HG03575 (cell line): ENCODE measurements around the gene SLC9A2.

Source experiments
- ATAC-seq: cut with Tn5 transposase; IDR thresholded peaks from one replicate; pipeline ENCODE4 v1.9.1; 2021; ENCODE audit not compliant: unreplicated experiment, insufficient number of reproducible peaks, low FRiP score; ENCODE audit errors: extremely low read depth

Gene SLC9A2, protein sequence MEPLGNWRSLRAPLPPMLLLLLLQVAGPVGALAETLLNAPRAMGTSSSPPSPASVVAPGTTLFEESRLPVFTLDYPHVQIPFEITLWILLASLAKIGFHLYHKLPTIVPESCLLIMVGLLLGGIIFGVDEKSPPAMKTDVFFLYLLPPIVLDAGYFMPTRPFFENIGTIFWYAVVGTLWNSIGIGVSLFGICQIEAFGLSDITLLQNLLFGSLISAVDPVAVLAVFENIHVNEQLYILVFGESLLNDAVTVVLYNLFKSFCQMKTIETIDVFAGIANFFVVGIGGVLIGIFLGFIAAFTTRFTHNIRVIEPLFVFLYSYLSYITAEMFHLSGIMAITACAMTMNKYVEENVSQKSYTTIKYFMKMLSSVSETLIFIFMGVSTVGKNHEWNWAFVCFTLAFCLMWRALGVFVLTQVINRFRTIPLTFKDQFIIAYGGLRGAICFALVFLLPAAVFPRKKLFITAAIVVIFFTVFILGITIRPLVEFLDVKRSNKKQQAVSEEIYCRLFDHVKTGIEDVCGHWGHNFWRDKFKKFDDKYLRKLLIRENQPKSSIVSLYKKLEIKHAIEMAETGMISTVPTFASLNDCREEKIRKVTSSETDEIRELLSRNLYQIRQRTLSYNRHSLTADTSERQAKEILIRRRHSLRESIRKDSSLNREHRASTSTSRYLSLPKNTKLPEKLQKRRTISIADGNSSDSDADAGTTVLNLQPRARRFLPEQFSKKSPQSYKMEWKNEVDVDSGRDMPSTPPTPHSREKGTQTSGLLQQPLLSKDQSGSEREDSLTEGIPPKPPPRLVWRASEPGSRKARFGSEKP

DNA sequence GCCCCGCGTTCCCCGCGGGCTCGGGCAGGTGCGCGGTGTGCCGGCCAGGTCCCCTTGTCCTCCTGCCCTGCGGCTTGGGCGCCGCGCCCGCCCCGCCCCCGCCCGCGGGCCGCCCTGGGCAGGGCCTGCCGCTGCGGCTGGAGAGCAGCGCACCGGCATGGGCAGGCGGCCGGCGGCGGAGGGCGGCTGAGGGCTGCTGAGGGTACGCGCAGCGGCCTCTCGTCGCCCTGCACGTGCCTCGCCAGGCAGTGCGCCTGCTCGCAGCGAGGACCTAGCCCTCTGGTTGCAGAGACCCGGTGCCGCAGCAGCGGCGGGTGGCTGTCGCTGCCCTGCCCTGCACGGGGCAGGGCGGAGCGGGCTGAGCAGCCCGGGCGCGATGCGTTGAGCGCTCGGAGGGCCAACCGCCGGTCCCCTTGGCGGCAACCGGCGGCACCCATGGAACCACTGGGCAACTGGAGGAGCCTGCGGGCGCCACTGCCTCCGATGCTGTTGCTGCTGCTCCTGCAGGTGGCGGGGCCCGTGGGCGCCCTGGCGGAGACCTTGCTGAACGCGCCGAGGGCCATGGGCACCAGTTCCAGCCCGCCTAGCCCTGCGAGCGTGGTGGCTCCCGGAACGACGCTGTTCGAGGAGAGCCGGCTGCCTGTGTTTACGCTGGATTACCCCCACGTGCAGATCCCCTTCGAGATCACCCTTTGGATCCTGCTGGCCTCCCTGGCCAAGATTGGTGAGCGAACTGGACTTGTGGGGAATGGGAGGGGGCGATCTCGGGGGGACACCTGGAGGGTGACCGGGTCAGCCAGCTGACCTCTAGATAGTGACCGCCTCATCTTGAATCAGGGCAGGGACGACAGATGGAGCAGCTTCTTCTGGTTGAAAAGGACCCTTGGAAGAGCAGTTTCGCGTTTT, at the start of gene SLC9A2:
Gene SLC9A2 (plus strand): TSS at position 140 of the 906 bp plus-strand sequence. CDS start 296 bp downstream, at position 436.
- no peak for ATAC-seq

DNA sequence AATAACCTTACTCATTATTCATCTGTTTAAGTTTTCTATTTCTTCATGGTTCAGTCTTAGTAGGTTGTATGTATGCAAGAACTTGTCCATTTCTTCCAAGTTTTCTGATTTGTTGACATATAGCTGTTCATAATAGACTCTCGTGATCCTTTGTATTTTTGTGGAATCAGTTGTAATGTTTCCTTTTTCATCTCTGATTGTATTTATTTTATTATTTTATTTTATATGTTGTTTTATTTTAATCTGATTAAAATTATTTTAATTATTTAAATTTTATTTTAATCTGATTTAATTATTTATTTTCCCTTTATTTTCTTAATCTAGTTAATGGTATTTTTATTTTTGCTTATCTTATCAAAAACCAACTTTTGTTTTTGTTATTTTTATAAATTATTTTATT, 43.5 kb upstream of the SLC9A2 start:
- no peak for ATAC-seq

DNA sequence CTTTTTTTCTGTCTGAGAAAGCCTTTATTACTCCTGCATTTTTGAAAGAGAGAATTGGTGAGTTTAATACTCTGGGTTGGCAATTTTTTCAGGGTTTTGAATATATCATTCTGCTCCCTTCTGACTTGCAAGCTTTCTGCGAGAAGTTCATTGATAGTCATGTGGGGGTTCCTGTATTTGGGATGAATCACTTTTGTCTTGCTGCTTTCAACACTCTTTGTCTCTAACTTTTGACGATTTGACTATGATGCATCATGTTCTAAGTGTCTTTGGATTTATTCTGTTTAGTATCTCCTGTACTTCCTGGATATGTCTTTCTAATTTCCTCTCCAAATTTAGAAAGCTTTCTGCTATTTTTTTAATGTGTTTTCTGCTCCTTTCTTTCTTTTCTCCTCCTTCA, 41.0 kb upstream of the SLC9A2 start:
- no peak for ATAC-seq

DNA sequence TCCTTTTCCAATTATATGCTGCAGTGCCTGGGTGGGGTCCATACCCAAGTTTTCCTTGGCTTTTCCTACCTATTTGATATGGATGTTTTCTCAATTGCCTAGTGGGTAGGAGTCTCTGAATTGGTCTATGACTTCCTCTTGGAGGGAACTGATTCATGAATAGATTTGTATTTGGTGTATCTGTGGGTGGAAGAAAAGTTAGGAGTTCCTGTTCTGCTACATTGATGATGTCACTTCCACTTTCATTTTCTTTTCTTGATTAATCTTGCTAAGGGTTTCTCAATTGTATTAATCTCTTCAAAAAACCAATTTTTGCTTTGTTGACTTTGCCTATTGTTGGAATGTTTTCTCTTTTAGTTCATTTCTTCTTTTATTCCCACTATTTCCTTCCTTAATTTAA, 37.4 kb upstream of the SLC9A2 start:
- no peak for ATAC-seq

DNA sequence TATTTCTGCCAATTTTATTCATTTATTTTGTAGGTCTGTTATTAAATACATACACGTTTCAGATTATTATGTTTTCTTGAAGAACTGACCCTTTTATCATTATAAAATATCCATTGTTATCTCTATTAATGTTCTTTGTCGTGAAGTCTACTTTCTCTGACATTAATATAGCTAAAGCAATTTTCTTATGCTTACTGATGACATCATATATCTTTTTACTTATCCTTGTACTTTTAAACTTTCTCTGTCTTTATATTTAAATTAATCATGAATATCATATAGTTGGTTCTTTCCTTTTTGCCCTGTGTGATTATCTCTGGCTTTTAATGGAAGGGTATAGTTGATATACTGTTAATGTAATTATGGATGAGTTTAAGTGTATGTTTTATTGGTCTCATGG, 36.5 kb upstream of the SLC9A2 start:
- ATAC-seq: no peak

DNA sequence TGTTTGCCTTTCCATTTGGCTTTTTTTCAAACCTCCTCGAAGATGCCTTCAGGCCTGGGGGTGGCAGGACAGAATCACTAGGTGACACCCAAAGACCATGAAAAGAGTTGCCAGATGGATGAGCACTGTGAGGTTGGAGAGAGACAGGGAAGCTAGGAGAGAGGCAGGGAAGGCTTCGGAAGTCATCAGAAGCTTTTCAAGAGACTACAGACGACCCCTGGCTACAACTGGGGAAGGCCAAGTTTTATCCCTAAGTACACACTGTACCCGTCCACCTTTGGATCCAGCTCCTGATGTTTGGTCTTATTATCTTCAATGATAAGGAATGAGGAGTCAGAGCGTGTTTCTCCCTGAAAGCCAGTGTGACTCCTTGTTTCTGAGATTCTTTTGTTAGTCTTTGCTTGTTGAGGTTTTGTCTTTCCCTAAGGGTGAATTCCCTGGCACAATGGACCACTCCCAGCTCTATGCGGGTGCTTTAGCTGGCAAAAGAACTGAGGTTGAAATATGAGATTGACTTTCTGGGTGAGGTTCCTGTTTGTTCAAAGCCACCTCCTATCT, 33.4 kb upstream of the SLC9A2 start:
- ATAC-seq: no peak

DNA sequence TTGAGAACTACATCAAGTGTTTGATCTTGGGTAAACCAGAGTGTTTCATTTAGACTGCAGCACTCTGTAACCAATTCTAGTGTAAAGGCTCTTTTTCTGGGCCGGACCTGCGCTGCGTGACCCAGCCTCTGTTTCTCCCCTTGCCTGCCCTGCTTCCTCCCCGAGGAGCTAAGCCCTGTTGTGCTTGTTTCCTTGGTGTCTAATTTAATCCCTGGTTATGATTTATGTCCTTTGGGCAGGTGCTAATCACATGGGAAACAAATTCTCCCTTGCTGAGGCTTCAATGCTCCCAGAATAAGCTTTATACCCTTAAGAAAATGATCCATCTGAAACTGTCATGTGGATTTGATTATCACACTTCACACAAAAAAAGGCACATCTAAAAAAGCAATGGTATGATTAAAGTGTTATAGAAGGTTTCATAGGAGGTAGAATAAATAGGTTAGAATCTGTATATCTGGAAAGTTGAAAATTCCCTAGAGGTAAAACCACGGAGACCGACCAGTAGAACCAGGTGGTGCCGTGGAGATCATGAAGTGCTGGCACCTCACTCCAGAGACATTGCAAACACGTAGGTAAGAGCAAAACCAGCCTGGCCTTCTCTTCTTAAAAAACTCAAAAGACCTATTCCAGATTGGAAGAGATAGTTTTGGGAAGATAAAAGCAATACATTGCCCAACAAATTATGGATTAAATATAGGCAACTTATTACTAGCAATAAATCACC, 31.0 kb upstream of the SLC9A2 start:
- no peak for ATAC-seq

DNA sequence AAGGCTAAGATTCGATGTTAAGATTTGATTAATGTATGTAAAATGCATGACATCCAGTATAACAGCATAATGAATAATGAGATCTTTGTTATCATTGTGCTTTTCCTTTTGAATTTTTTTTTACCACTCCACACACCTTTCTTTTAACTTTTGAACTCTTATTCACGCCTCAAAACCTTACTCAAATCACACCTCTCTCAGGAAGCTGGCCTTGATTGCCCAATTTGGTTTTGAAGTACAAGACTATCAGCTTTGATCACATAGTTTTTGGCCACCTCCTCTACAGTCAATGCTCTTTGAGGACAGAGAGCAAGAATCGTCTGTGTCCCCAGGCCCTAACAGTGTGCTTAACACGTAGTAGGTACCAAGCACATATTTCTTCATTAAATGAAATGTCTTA, 29.9 kb upstream of the SLC9A2 start:
- no peak for ATAC-seq

DNA sequence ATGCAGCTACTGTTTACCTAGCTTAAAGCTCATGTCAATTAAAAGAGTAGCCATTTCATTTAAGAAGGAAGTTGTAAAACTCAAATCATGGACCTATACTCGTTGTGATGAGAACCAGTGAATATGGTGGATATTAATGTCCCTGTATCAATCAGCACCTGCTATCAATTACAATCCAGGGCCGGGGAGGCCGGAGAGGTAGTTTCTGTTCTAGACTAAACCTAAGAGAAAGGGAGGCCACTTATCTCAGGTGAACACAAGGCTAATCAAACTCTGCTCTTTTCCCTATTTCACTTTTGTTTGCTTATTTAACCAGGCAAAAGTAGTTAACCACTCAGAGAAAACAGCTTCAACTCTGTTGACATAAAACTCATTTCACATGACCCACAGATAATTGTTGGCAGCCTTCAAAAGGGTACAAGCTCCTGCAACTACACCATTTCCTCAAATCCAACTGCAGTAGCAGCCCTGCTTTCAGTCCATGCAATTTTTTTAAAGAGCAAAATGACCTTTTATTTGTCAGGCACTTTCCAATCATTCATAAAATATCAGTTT, 27.8 kb upstream of the SLC9A2 start:
- ATAC-seq: no peak

DNA sequence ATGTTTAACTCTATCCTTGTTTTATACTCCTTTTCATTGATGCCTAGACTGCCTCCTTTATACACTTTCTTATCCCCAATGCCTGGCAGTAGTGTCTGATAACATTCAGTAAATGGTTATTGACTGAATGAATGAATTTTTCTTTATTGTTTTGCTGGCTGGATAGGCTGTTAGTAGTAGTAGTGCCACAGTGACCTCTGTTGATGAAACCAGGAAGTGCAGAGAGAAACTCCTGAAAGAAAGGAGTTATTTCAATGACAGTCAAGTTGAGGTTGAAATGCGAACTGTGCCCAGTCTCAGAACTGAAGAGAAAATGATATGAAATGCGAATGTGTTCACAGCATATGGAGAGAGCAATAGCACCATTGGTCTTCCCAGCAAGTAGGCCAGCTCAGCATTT, 26.8 kb upstream of the SLC9A2 start:
- ATAC-seq: no peak

DNA sequence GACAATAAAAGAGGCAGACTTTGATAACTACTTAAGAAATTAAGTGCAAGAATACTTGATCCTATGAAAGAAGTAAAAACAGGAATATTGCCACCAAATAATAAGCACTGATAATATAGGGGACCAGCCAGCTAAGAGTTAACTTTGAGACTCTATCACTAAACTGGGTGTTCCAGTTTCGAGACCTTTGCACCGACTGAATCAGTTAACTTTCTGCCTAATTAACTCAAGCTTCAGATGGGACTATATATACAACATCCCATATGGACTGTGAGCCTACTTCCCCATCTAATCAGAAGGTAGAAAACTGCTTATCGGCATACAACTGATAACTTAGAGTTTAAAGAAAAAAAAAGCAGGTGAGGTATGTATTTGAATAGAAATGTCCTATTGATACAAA, 25.8 kb upstream of the SLC9A2 start:
- ATAC-seq: no peak

DNA sequence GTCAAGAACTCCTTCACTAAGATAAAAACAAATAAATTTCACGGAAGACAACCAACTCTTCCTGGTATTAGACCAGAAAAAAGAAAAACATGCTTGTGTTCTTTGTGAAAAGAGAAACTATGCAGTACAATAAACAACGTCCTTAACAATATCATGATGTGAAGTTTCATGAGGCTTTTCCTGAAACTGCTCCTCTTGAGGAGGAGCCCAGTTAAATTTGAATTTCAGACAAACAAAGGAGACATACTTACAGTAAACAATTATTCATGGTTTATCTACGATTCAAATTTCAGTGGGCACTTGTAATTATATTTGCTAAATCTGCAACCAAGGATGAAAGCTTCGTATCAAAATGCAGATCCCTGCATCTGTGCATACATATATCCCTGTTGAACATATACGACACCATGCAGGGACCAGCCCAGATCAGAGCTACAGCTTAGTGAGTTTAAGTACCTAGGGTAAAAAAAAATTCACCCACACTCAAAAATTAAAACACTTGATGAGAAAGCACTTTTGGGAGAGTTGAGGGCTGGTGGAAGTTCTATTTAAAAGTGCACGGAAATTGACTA, 24.8 kb upstream of the SLC9A2 start:
- no peak for ATAC-seq

DNA sequence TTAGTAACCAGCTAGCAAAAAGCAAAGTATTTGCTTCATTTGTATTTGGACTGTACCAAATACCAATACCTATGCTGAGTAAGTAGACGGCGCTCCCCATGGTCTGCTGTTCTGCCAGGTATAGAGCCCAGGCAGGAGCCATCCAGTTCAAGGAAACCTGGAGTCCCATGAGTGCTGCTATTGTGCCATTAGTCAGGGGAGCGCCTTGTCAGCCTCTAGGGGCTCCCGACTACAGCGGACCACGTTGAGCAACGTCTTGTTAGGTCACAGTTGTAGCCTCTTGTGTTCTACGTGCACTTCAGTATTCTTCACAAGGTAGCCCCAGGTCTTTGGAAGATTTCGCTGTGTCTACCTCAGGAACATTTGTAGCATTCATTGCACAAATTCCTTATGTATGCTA, 21.6 kb upstream of the SLC9A2 start:
- ATAC-seq: no peak

DNA sequence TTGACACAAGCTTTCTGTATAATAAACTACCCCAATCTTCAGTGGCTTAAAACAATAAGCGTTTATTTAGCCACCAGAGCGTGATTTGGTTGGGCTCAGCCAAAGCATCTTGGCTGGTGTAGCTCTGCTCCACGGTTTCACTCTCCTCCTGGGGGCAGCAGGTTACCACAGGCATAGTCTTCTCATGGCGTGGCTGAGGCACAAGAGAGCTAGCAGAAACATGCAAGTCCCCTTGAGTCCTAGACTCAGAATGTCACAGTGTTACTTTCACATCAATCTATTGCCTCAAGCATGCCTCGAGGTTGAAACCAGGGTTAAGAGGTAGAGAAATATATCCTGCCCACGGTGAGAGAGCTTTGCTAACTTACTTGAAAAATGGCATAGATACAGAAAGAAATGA, 19.9 kb upstream of the SLC9A2 start:
- ATAC-seq: no peak

DNA sequence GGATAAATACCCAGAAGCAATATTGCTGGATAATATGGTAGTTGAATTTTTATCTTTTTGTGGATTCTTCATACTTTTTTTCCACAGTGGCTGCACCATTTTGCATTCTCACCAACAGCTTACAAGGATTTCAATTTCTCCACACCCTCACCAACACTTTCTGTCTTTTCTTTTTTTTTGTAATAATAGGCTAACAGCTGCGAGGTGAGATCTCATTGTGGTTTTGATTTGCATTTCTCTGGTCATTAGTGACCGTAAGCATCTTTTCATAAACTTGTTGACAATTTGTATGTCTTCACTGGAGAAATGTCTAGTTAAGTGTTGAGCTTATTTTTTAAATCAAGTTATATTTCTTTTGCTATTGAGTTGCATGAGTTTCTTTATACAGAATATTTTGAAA, 17.6 kb upstream of the SLC9A2 start:
- no peak for ATAC-seq

DNA sequence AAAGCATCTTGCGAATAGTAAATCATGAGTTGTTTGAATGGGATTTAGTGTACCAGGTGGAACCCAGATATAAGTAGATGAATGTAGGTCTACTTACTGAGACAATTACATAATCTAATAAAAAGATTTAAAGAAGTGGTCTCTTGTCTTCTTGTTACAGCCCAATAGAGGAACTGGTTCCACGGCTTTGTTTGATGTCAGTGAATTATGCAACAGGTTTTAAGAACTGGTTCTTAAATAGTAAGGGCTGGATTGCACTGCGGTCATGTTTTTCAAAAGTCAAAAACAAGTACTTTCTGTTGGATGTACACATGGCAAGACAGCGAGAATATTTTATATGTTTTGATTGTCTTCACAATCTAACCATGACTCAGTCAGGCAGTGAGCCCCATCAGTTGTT, 15.4 kb upstream of the SLC9A2 start:
- no peak for ATAC-seq

DNA sequence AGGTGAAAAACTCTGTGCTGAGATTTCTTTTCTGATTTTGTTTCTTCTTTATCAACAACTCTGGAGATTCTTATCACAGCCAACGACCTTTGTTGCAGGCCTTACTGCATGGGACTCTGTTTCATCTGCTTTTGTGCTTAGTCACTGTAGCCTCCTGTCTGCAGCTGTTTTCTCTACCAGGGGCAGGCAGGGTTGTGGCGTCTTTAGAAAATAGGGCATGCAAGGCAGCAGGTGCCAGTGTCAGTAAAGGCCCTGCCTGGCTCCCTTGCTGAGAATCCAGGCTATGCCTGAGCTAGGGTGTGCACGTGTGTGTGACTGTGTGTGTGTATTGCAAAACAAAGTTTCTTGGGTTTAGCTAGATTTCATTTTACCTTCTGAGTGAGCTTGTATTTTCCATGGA, 14.6 kb upstream of the SLC9A2 start:
- no peak for ATAC-seq

DNA sequence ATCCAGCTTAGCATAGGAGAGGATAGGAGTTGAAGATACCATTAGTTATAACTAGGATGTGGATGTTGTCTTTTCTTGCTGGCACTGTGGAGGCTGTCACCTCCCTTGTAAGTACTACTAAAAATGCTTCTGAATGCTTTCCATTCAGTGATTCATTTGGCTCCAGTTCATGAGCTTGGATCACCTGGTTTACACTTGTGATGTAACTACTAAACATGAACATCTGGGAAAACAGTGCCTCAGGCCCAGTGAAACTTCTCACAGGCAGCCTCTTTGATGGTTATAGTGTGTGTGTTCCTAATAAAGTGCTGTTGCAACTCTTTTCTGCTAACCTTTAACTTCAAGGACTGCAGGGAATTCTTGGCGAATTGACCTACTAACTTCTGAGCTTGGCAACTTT, 13.0 kb upstream of the SLC9A2 start:
- ATAC-seq: no peak
